AG08396 (cell line): ENCODE data around the gene LRRN3.
"Not testable (repeated sequence)": the region's sequence is repeated elsewhere in the genome, so short reads cannot be mapped to it uniquely, and the experiment has no call there.

Experiments used
- DNase-seq: peaks from one replicate; pipeline ENCODE4 v3.0.0; 2012; ENCODE audit warnings: low spot score, mixed read lengths

LRRN3 gene

DNA sequence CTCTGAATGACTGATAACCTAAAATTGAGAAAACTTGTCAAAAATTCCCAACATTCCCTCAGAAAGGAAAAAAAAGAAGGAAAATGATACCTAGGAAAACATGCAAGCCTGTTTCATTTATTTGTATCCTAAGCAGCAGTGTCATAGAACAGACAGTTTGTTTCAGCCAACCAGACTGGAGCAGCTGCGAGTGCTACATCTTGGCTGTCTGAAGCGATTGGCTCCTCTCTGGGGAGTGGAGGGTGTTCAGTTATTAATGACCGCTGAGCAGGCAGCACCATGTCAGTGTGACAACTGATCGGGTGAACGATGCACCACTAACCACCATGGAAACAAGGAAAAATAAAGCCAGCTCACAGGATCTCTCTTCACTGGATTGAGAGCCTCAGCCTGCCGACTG is at the start of gene LRRN3:
LRRN3 (plus strand) TSS at position 282 of the 400 bp plus-strand sequence. CDS start 31,646 bp downstream, outside the sequence.
- DNase-seq = peak; percentile 58

- DNase-seq = no peak
These were observed 49.4 kb upstream of the LRRN3 start for GRCh38 chr7:111041577-111041976.

DNA sequence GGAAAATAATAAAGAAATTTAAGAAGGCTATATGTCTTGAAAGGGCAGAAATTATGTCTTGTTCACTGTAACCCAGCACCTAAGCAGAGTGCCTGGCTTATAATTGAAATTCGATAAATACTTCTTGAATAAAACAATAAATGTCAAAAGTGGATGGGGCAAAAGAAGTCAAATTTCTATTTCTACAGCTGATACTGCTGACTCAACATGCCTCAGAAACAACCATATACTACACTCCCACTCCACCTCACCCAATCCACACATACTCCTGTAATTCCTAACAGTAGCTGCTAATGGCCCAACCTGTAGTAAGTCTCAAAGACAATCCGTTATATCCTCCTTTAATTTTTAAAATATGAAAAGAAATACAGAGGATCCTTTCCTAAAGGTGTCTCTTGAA is 48.1 kb upstream of the LRRN3 start:
- DNase-seq = no peak

- DNase-seq = no peak
These were observed 47.4 kb upstream of the LRRN3 start for GRCh38 chr7:111043561-111043960.

- no peak for DNase-seq
These were observed 45.5 kb upstream of the LRRN3 start for GRCh38 chr7:111045449-111045848.

- no peak for DNase-seq
These were observed 43.3 kb upstream of the LRRN3 start for GRCh38 chr7:111047595-111047994.

DNA sequence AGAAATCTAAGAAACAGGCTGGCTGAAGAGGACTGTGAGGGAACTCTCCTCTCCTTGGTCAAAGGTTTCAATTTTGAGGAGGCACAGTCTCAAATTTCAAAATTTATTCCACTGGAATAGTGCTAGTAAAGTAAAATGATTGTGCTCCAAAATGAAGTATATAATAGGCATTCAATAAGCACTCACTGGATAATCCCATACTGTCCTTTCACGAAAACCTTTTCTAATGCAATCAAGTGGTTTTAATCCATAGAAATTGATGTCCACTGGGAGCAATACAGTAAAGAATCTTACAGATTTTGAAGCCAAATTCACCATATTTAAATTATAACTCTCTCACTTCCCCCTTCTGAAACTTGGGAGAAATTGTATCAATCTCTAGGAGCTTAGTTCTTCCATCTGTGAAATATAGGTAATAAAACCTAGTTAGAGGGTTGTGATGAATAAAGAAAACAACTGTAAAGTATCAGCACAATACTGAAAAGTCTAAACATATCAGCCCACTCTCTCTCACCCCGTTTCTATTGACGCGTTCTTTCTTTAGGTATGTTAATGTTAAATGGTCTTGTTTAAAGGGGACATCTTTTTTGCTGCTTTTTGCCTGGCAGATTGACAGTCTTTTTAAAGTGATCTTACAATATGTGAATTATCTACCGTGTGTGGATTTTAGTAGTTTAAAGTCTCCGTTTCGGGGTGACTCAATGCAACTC is 40.8 kb upstream of the LRRN3 start:
- no peak for DNase-seq

DNA sequence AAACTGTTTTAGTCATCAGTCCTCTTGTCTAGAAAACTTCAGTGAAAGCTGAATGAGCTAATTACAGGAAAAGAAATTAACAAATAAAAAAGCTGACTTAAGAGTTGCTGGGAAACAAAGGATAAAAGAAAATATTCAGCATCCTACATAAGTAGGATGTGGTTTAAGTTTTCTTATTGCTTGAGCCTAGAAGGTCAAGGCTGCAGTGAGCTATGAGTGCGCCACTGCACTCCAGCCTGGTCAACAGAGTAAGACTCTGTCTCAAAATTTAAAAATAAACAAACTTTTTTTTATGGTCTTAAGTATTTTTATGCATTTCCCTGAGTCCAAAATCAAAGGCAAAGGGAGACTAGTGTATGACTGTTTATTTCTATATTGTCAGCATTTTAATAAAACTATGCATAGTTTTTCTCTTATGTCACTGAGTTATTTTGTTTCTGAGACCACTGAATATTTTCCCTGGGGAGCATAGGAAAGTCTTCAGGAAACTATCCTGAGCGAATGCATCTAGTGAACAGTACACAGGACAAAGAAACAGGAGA is 40.0 kb upstream of the LRRN3 start:
- no peak for DNase-seq

DNA sequence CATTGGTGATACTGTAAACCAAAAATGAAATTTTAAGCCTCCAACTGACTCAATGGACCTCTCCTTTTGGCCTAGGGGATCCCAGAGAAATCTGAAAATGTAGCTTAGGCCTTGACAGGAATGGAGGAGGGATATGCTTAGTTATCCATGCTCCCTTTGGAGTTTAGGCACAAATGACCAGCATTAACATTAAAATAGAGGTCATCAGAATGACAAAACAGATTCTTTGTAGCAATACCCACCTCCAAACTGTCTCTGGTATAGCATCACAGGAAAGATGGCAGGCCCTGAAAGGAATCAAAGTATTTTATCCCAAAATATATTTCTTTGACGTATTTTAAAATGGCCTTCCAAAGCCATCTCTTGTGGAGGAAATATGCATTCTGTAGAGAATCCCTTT is 39.1 kb upstream of the LRRN3 start:
- DNase-seq = no peak

GRCh38 chr7:111053035-111053434 is 37.9 kb upstream of the LRRN3 start:
- no peak for DNase-seq

DNA sequence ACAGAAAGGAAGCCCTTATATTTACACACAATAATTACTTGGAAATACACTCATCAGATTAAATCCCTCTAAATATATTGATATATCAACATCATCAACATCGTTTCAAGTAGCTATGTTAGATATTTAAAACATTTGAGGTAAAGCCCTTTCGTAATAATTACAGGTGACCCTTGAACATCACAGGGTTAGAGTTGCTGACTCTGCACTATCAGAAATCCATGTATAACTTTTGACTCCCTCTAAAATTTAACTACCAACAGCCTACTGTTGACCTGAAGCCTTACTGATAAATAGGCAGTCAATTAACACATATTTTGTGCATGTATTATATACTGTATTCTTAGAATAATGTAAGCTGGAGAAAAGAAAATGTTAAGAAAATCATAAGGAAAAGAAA is 34.6 kb upstream of the LRRN3 start:
- DNase-seq = no peak

GRCh38 chr7:111057066-111057465 is 33.9 kb upstream of the LRRN3 start:
- no peak for DNase-seq

DNA sequence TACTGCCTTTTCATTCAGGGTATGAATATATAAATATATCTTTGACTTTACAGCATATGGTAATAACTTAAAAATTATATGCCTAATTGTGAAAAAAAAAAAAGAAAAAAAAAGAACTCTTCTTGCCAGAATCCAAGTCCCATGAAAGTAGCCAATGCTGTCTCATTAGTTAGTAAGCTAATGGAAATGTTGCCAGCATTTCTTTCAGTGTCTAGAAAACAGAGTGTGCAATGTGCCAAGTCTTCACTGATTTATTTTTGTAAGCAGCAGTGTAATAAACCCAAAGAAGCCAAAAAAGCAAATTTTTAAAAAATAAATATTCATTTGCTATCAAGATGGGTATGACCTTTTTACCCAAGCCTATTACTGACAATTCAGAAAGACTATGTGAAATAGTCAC is 31.1 kb upstream of the LRRN3 start:
- no peak for DNase-seq

- DNase-seq = no peak
These were observed 27.8 kb upstream of the LRRN3 start for GRCh38 chr7:111063166-111063565.

DNA sequence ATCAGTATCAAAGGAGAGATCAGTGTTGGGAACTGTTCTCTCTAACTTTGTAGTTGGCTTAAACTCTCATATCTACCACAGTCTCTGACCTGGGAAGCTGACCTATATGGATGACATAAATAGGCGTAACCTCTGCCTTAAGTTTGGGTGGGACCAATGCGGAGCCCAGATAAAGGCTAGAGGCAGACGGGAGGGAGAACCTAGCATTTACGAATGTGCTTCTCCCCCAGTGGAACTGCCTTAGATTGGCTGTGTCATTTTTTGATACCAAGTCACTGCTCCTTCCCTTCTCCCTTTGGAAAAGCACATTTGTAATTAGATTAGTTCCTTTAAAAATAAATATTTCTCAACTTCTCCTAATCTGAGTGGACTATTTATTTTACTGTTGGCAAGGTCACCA is 23.7 kb upstream of the LRRN3 start:
- no peak for DNase-seq

DNA sequence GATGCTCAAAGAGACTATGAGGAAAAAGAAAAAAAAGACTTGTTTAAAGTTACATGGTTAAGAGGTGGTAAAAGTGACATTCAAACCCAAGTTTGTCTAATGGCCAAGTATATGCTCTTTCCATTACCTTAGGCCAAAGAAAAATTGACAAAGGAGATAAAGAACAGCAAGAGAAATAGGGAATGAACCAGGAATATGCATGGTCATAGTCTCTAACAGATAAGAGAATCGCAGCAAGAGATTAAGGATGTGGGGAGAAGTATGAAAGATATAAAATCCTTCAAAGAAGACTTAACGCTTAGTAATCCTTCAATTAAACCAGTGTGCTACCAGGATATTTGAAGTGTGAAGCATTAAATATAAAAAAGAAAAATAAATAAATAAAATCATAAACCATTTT is 23.2 kb upstream of the LRRN3 start:
- no peak for DNase-seq

- DNase-seq = no peak
These were observed 22.3 kb upstream of the LRRN3 start for GRCh38 chr7:111068618-111069017.

GRCh38 chr7:111071556-111071955 is 19.4 kb upstream of the LRRN3 start:
- DNase-seq = no peak

GRCh38 chr7:111072658-111073057 is 18.3 kb upstream of the LRRN3 start:
- not testable (repeated sequence) for DNase-seq

GRCh38 chr7:111074071-111074747 is 16.7 kb upstream of the LRRN3 start:
- no peak for DNase-seq

GRCh38 chr7:111074748-111075146 is 16.2 kb upstream of the LRRN3 start:
- DNase-seq = no peak

DNA sequence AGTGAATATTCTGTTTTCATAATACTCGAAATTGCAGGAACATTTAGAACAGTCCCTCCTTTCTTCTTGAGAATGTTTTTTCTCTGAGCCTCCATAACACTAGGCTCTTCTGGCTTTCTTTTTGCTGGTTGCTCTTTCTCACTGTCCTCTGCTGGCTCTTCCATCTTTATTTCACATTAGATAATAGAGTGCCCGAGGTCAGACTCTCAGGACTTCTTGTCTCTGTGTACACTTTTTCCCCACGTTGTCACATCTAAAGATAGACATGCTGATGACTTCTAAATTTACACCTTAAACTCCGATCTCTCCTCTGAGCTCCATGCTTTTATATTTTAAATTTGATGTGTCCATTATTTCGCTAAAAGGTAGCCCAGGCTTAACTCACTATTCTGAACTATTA is 15.4 kb upstream of the LRRN3 start:
- DNase-seq = no peak

DNA sequence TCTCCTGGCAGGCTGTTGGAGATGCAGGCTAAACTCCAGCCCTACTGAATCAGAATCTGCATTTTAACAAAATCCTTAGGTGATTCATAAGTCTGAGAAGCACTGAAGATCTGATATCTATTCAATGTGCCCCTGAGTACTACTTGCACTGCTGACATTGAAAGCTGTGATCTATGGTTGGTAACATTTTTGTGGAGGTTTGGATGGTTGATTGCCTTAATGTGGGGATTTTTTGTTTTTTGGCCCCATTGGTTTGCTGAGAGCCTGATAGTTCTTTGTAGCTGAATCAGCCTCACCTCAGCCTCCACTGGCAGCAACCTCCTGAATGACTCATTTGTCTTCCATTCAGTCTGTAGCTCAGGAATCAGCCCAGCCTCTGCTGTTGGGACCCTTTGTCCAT is 14.7 kb upstream of the LRRN3 start:
- DNase-seq = peak; percentile 29

GRCh38 chr7:111077001-111077400 is 13.9 kb upstream of the LRRN3 start:
- no peak for DNase-seq
